Nephron (organoid): ENCODE data around the gene PPP1R18.

Source experiments
- H3K27ac Mint-ChIP-seq, 3 experiments: 2 replicates each; pipeline ENCODE4 v1.8.0; 2020; ENCODE audit warnings: mixed read lengths in 3 of 3, mild to moderate bottlenecking in 2 of 3, moderate library complexity in 1 of 3
- H3K27me3 Mint-ChIP-seq: 2 replicates; pipeline ENCODE4 v1.8.0; 2021; ENCODE audit warnings: low read depth, mild to moderate bottlenecking, moderate library complexity, mixed read lengths
- H3K36me3 Mint-ChIP-seq: 2 replicates; pipeline ENCODE4 v1.8.0; 2020; ENCODE audit warnings: low read depth, mixed read lengths
- H3K4me1 Mint-ChIP-seq: 2 replicates; pipeline ENCODE4 v1.8.0; 2020; ENCODE audit warnings: mixed read lengths
- H3K4me3 Mint-ChIP-seq, 3 experiments: 2 replicates each; pipeline ENCODE4 v1.8.0; 2020; ENCODE audit warnings: mild to moderate bottlenecking in 3 of 3, mixed read lengths in 3 of 3, moderate library complexity in 2 of 3
- H3K9me3 Mint-ChIP-seq: 2 replicates; pipeline ENCODE4 v1.8.0; 2020; ENCODE audit warnings: mixed read lengths
- TF ChIP-seq, protein P1 (sequence below), 3 experiments: fragments of 200-600 bp; sonication (generic); IDR thresholded peaks; one replicate each; pipeline ENCODE4 v1.5.0; 2021; ENCODE audit warnings: antibody characterized with exemption in 3 of 3; ENCODE audit not compliant: unreplicated experiment in 3 of 3

The PPP1R18 gene

DNA sequence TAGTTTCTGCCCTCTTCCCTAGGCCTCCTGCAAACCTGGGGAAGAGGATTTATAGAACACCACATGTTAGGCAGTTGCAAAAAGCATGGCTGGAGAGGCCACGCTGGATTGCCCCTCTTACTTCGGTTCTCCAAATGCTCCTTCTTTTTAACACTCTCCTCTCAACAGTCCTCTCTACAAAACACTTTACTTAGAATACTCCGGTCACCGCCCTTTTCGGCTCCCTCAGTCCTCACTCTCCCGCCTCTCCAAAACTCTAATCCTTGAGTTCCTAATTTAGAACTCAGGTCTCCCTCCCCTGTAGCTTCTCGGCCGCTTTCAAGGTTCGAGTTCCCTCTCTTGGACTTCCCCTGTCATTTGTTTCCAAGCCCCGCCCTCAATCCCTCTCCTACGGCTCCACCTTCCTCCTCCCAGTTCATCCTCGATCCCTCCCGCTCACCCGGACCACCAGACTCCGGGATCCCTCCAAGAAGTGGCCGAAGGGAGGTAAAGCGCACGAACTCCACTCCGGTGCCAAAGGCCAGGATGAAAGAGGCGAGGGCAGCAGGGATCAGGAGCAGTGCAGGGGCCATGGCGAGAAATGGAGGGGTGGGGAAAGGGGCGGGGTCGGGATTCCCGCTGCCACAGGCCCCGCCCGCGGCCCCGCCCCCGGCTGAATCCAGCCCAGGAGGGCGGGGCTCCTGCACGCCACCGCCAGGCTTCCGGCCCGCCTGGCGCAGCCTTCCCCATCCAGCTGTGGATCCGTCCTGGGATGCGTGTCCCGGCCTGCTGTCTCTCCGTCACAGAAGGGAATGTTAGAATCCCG, 4.2 kb upstream of the PPP1R18 start, which contains the start of gene NRM:
Gene NRM, minus strand, starts transcription at position 582 of the 805 bp plus-strand sequence. Its CDS starts 10 bp downstream, at position 572.
- Mint-ChIP-seq H3K27me3 (peaks cover 3% of the 10 kb centered on the region), H3K4me3 (peak within 1 kb of the TSS; percentile 93 to 96 (median 94)), H3K9me3 (no peaks in the 10 kb centered on the region), H3K27ac (peak within 1 kb of the TSS; percentile 94 to 96 (median 95)), H3K4me1 (peaks cover 51% of the 10 kb centered on the region), H3K36me3 (no peaks in the 10 kb centered on the region)
- TF ChIP-seq, protein P1, sequence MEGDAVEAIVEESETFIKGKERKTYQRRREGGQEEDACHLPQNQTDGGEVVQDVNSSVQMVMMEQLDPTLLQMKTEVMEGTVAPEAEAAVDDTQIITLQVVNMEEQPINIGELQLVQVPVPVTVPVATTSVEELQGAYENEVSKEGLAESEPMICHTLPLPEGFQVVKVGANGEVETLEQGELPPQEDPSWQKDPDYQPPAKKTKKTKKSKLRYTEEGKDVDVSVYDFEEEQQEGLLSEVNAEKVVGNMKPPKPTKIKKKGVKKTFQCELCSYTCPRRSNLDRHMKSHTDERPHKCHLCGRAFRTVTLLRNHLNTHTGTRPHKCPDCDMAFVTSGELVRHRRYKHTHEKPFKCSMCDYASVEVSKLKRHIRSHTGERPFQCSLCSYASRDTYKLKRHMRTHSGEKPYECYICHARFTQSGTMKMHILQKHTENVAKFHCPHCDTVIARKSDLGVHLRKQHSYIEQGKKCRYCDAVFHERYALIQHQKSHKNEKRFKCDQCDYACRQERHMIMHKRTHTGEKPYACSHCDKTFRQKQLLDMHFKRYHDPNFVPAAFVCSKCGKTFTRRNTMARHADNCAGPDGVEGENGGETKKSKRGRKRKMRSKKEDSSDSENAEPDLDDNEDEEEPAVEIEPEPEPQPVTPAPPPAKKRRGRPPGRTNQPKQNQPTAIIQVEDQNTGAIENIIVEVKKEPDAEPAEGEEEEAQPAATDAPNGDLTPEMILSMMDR (IDR thresholded peaks at IDR 0.05; ENCODE audit: unreplicated experiment in 3 of 3) = no peak

DNA sequence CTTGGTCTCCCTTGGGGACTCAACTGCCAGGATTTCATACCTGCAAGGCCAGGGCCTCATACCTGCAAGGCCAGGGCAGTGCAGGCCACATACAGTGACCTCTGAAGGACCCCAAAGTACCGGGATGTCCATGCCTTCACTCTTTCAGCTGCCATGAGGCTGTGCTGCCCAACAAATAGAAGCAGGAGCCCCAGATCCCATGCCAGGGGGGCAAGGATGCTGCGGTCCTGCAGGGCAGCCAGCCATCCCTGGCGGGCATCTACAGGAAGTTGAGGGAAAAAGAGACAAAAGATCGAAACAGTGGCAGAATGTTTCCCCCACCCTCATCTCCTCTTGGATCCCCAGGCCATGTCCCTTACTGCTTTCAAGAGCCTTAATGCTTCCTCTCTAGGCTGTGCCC, 3.5 kb upstream of the PPP1R18 start:
- H3K4me3 Mint-ChIP-seq = peak overlapping the region; percentile 93 to 96 (median 94)
- peaks cover 3% of the 10 kb centered on the region for H3K27me3 Mint-ChIP-seq
- no peaks in the 10 kb centered on the region for H3K9me3 Mint-ChIP-seq
- H3K4me1 Mint-ChIP-seq = peaks cover 58% of the 10 kb centered on the region
- TF ChIP-seq, protein P1 (IDR thresholded peaks at IDR 0.05; ENCODE audit: unreplicated experiment in 3 of 3) = no peak
- peaks cover 4% of the 10 kb centered on the region for H3K36me3 Mint-ChIP-seq
- peak overlapping the region; percentile 94 to 96 (median 95) for H3K27ac Mint-ChIP-seq

DNA sequence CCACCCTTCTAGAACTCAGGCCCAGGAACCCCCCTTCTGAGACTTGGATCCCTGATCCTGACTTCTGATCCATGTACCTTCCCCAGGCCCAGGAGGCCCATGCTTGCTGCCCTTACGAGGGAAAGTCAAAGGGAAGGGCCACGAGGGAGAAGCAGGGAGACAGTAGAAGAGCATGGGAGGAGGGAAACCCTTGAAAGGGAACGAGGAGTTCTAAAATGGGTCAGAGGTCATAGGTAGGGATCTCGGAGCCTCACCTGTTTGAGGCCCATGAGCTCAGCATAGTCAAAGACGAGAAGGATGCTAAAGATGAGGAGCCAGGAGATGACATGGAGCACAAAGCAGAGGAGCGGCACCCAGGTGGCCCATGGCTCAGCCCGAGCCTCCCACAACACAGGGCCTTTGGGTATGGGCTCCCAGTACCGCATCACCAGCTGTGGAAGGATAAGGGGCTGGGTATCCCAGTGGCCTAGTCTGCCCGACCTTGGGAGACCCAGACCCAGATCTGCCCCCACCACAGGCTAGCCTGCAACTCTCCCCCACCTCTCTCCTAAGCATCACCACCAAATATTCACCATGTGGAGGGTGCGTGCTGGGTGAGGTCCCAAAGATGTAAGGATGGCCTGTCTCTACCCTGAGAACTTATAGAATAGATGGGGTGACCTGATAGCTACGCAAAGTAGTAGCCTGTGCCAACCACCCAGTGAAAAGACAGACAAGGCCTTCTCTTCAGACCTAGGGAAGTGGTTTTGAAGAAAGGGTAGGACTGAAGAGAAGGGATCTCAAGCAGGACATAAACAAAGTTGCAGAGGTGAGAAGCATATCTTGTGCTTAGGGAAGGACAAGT, 2.8 kb upstream of the PPP1R18 start:
- Mint-ChIP-seq H3K4me3 (peak overlapping the region; percentile 96 to 98 (median 97)), H3K27me3 (peaks cover 3% of the 10 kb centered on the region), H3K9me3 (no peaks in the 10 kb centered on the region), H3K27ac (peak overlapping the region; percentile 94 to 96 (median 95)), H3K4me1 (peaks cover 63% of the 10 kb centered on the region), H3K36me3 (peaks cover 5% of the 10 kb centered on the region)
- TF ChIP-seq, protein P1 (IDR thresholded peaks at IDR 0.05; ENCODE audit: unreplicated experiment in 3 of 3) = no peak

DNA sequence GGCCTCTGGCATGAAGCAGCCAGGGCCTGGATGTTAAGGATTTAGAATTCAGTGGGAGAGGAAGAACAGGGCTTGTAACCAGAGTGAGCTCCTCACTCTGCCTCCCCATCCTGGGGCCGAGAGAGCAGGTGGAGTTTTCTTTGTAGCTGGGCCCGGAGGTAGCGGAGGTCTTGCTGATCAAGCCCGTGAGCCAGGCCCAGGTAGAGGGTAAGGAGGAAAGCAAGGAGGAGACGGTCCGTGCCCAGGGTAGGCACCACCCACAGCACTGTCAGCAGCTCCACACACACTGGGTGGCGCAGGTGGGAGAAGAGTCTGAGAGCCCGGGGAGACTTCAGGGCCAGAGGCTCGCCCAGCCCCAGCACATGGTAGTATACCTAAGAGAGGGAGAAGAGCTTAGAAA, 2.1 kb upstream of the PPP1R18 start:
- H3K4me1 Mint-ChIP-seq = peaks cover 70% of the 10 kb centered on the region
- peak overlapping the region; percentile 96 to 98 (median 97) for H3K4me3 Mint-ChIP-seq
- H3K27me3 Mint-ChIP-seq = peaks cover 3% of the 10 kb centered on the region
- TF ChIP-seq, protein P1 (IDR thresholded peaks at IDR 0.05; ENCODE audit: unreplicated experiment in 3 of 3) = no peak
- peak overlapping the region; percentile 94 to 96 (median 94) for H3K27ac Mint-ChIP-seq
- H3K36me3 Mint-ChIP-seq = peaks cover 5% of the 10 kb centered on the region
- H3K9me3 Mint-ChIP-seq = no peaks in the 10 kb centered on the region

DNA sequence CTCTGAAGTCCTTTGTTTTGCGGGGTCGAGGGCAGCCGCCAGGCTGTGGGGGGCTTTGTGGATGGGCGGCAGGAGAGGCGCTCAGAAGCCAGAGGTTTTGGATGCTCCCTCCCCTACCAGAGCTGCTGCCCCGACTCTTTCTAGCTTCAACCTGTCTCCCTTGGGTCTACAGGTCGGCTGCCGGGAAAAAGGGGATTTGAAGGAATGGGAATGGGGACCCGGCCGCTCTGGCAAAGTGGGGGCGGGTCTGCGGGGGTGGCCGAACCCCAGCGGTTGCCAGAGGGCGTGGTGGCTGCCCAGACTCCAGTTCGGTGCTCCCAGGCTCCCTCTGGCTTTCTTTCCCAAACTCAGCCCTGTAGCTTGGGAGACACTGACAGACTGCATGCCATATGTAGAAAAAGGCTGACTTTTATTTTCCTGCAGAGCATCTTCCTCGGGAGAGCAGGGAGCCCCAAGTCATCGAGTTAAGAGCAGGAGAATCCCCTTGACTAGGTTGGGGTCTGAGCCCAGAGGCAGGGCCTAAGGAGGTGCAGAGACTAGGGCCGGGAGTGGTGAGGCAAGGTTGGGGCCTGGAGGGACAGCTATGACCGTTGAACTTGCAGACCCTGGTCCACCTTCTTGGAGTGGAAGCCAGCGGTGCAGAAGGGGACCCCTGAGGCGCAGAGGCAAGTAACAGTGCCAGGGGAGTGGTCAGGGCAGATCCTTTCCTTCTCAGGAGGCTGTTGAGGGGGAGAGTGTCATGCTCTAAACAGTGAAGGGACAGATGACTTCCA, 1.4 kb upstream of the PPP1R18 start:
- Mint-ChIP-seq H3K36me3 (peaks cover 5% of the 10 kb centered on the region), H3K4me1 (peaks cover 77% of the 10 kb centered on the region), H3K27me3 (peaks cover 3% of the 10 kb centered on the region), H3K9me3 (no peaks in the 10 kb centered on the region), H3K4me3 (peak overlapping the region; percentile 96 to 98 (median 97)), H3K27ac (peak overlapping the region; percentile 94 to 96 (median 94))
- TF ChIP-seq, protein P1 (IDR thresholded peaks at IDR 0.05; ENCODE audit: unreplicated experiment in 3 of 3) = no peak
